ENCODE data around the gene COG8.

- TF ChIP-seq POLR2A (IDR thresholded peaks at IDR 0.05) (no peak), CTCF (IDR thresholded peaks at IDR 0.05 in 4 of 5, conservative IDR thresholded peaks at IDR 0.05 in 1 of 5) (no peak)
Observed at GRCh38 chr16:69325784-69326171, 13.6 kb downstream of the COG8 start.

Data from gastrocnemius medialis (tissue), 4 donors.